K562 (cell line): ENCODE data around the gene NDUFS3. TPM values are rescaled to one million over a fixed set of nuclear protein-coding genes. Genes with fewer than 3 reads are reported as not detected.

Source experiments
- ATAC-seq: fragments of 200-7000 bp; cut with Tn5 transposase; 3 replicates; pipeline ENCODE4 v1.9.1; 2020; ENCODE audit warnings: moderate library complexity
- BruUV-seq: library from RNA; stranded (reverse); fragments of 400-500 nt; replicated peaks from 2 replicates; lab custom pipeline; 2021; lab: Mats Ljungman, UMichigan
- CTCF ChIA-PET: fragments of 300-600 bp; formaldehyde crosslinking; extraction: SDS; loops from one replicate; lab custom pipeline; 2021; ENCODE audit warnings: low intra/inter-chr PET ratio; lab: Yijun Ruan, JAX
- POLR2A ChIA-PET: fragments of 300-600, 350-650 bp; sonication (Branson Sonifier 250); formaldehyde crosslinking; extraction: SDS; loops from one replicate; lab custom pipeline; 2021; ENCODE audit warnings: antibody characterized with exemption, inconsistent platforms; lab: Yijun Ruan, JAX
- DNase-seq, 4 experiments: peaks; one replicate each; pipeline versions ENCODE4 v3.0.0 to v3.0.0-alpha.2; 2011 to 2018; ENCODE audit warnings: low spot score in 3 of 4, mixed read lengths in 3 of 4; ENCODE audit errors: extremely low read depth in 1 of 4
- FAIRE-seq: peaks from 2 replicates; lab custom pipeline; 2011; peaks lifted over from hg19 to GRCh38; lab: Jason Lieb, UNC
- H2AFZ ChIP-seq: 2 replicates; pipeline ENCODE4 v1.6.0; 2011; ENCODE audit warnings: low read depth, low read length, control low read depth, inconsistent platforms
- H3K27ac ChIP-seq: fragments of 200-600 bp; 3 replicates; pipeline ENCODE4 v1.8.0; 2011; ENCODE audit warnings: low read depth, mild to moderate bottlenecking, control low read depth, inconsistent platforms, low read length, moderate library complexity, mixed read lengths; ENCODE audit errors: extremely low read depth
- H3K27me3 ChIP-seq, 2 experiments: fragments of 300-600 bp in 1 of 2; 2 replicates in 1 of 2; 3 replicates in 1 of 2; pipeline versions ENCODE4 v1.6.0 to v1.8.0; 2011; ENCODE audit warnings: inconsistent platforms in 2 of 2, low read length in 2 of 2, mild to moderate bottlenecking in 1 of 2, mixed read lengths in 1 of 2, moderate library complexity in 1 of 2; ENCODE audit not compliant: control insufficient read depth in 2 of 2, insufficient read depth in 2 of 2
- H3K36me3 ChIP-seq: fragments of 300-600 bp; 3 replicates; pipeline ENCODE4 v1.8.0; 2011; ENCODE audit warnings: mild to moderate bottlenecking, low read length, inconsistent platforms; ENCODE audit not compliant: control insufficient read depth, insufficient read depth
- H3K4me1 ChIP-seq, 2 experiments: fragments of 200-600 bp in 1 of 2; replicated peaks in 1 of 2; 2 replicates in 1 of 2; 3 replicates in 1 of 2; pipeline versions ENCODE4 v1.5.1 to v1.8.0; 2011; ENCODE audit warnings: inconsistent platforms in 2 of 2, low read length in 2 of 2, mild to moderate bottlenecking in 1 of 2, mixed read lengths in 1 of 2, moderate library complexity in 1 of 2; ENCODE audit not compliant: control insufficient read depth in 2 of 2, insufficient read depth in 2 of 2
- H3K4me2 ChIP-seq: 2 replicates; pipeline ENCODE4 v1.6.1; 2011; ENCODE audit warnings: low read length, control low read depth, inconsistent platforms, mixed read lengths; ENCODE audit not compliant: insufficient read depth
- H3K4me3 ChIP-seq: fragments of 200-600 bp; sonication (generic), shearing (Covaris generic); 2 replicates; pipeline ENCODE4 v1.5.1; 2016; ENCODE audit warnings: control low read depth, inconsistent platforms
- H3K79me2 ChIP-seq: fragments of 200-600 bp; 3 replicates; pipeline ENCODE4 v1.8.0; 2011; ENCODE audit warnings: low read length, inconsistent platforms; ENCODE audit not compliant: control insufficient read depth, insufficient read depth
- H3K9ac ChIP-seq, 2 experiments: 2 replicates each; pipeline versions ENCODE4 v1.6.0 to v1.6.1; 2011; ENCODE audit warnings: low read depth in 2 of 2, low read length in 2 of 2, control low read depth in 1 of 2, inconsistent platforms in 1 of 2, mild to moderate bottlenecking in 1 of 2, mixed read lengths in 1 of 2; ENCODE audit not compliant: insufficient read depth in 1 of 2
- H3K9me1 ChIP-seq: one replicate; pipeline ENCODE4 v1.6.0; 2011; ENCODE audit warnings: inconsistent platforms, mild to moderate bottlenecking, low read length, moderate library complexity; ENCODE audit not compliant: control insufficient read depth, insufficient read depth
- H3K9me3 ChIP-seq: replicated peaks from 2 replicates; pipeline ENCODE4 v1.5.1; 2011; ENCODE audit warnings: low read depth, low read length, inconsistent platforms; ENCODE audit not compliant: control insufficient read depth, insufficient read depth
- H4K20me1 ChIP-seq: replicated peaks from 2 replicates; pipeline ENCODE4 v1.6.1; 2011; ENCODE audit warnings: low read length, inconsistent platforms, mixed read lengths; ENCODE audit not compliant: control insufficient read depth, insufficient read depth
- KAT8 ChIP-seq: fragments of 450-650 bp; IDR thresholded peaks from 2 replicates; pipeline ENCODE4 v1.6.1; 2016; ENCODE audit warnings: low read depth, mild to moderate bottlenecking
- MED1 ChIP-seq: sonication (generic); formaldehyde crosslinking; IDR thresholded peaks from 2 replicates; pipeline ENCODE4 v1.8.1; 2023; ENCODE audit warnings: missing genetic modification reagents, borderline replicate concordance
- WGBS: fragments of 100-300 bp; shearing (Covaris generic); methylation state at CpG from one replicate; pipeline ENCODE4 v1.1.6; 2016; ENCODE audit warnings: low coverage, mixed read lengths; ENCODE audit not compliant: insufficient coverage; ENCODE audit errors: missing lambda C conversion rate; 5-methylcytosine and 5-hydroxymethylcytosine counted together
- in situ Hi-C: fragments of 300-500 bp; cut with MboI; formaldehyde crosslinking; loops from 4 replicates; pipeline ENCODE4 v1.15.0; 2018; ENCODE audit warnings: inconsistent platforms, mixed read lengths
- intact Hi-C: fragments of 100-400 bp; cut with micrococcal nuclease; formaldehyde crosslinking; loops from 2 replicates; pipeline ENCODE4 v1.14.2; 2022
- polyA plus RNA-seq, 8 experiments: library from polyadenylated mRNA; depleted of rRNA in 4 of 8; stranded (reverse) in 5 of 8; unstranded in 3 of 8; fragments of >200 nt; fragmentation: Nextera tagmentation in 2 of 8; fragmentation: Illumina TruSeq in 1 of 8; extraction: Ambion mirVana in 2 of 8; extraction: Trizol in 1 of 8; gene quantifications; 2 replicates each; pipeline versions ENCODE4 v1.2.1 to v1.2.3, GENCODE V29; 2011 to 2014; ENCODE audit warnings: inconsistent platforms in 1 of 8, missing spikeins in 1 of 8
- total RNA-seq, 7 experiments: library from RNA; depleted of rRNA in 6 of 7; stranded (reverse); fragments of >200 nt in 6 of 7; fragmentation: Illumina TruSeq in 2 of 7; extraction: Trizol in 2 of 7; gene quantifications; 2 replicates each; pipeline versions ENCODE4 v1.2.1 to v1.2.3, GENCODE V29; 2011 to 2021; ENCODE audit warnings: low replicate concordance in 1 of 7
- TF ChIP-seq, protein P1 (sequence below): fragments of 250-450 bp; sonication (Bioruptor Pico); IDR thresholded peaks from 2 replicates; pipeline ENCODE4 v1.8.0; 2021; ENCODE audit warnings: mild to moderate bottlenecking, moderate library complexity

The NDUFS3 gene
- total and polyA plus RNA-seq, 9 of the 15 experiments (the other 6 are each of a cell fraction or from before 2014, with no cell fraction given): 38.7 to 341 (median 194) TPM

DNA sequence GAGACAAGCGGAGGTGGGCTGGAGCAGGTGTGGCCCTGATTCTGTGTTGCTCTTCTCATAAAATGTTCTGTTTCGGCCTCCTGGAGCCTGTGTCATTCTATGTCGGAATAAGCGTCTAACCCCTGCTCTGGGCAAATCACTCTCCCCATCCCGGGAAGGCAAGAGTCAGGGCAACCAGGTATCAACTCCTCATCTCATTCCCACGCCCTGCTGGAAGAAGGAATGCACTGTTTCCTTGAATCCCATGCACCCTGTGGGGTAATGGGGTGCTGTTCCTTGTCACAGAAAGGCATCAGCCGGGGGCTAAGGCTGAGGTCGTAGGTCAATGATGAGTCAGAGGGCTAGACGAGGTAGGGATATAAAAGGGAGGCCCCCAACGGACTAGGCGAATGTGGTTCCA is 10.2 kb downstream of the NDUFS3 start (continued):
- TF ChIP-seq, protein P1, sequence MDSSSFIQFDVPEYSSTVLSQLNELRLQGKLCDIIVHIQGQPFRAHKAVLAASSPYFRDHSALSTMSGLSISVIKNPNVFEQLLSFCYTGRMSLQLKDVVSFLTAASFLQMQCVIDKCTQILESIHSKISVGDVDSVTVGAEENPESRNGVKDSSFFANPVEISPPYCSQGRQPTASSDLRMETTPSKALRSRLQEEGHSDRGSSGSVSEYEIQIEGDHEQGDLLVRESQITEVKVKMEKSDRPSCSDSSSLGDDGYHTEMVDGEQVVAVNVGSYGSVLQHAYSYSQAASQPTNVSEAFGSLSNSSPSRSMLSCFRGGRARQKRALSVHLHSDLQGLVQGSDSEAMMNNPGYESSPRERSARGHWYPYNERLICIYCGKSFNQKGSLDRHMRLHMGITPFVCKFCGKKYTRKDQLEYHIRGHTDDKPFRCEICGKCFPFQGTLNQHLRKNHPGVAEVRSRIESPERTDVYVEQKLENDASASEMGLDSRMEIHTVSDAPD (CRISPR knock-in tag): no peak
- no peak for TF ChIP-seq MED1 (CRISPR knock-in tag)

DNA sequence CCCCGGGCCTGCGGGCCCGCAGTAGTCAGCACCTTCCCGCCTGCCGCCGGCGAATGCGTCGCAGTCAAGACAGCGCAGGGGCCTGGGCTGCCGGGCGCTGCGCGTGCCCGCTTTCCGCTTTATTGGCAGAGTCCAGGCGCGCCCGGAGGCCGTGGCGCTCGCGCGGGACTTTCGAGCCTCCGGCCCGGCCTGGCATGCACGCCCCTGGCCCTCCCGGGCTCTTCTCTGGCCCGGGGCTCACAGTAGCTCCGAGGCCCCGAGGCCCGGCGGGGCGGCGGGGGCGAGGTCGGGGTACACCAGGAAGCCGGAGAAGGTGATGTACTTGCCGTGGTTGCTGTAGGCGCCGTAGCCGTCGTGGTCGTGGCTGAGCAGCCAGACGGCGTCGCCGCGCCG is 10.7 kb downstream of the NDUFS3 start:
- no peaks in the 10 kb centered on the region for H3K9me1 ChIP-seq
- H3K9ac ChIP-seq: no peak overlapping the region
- in situ Hi-C loops: no loop called here
- no peaks in the 10 kb centered on the region for H3K9me3 ChIP-seq
- H3K4me3 ChIP-seq: no peak overlapping the region
- H3K27ac ChIP-seq: no peak overlapping the region
- H3K79me2 ChIP-seq: no peaks in the 10 kb centered on the region
- ATAC-seq (no peak), DNase-seq (no peak)
- intact Hi-C loops: no loop called here
- POLR2A ChIA-PET: no interaction called here
- H3K4me1 ChIP-seq: peaks cover 0 to 21% of the 10 kb centered on the region in 2 experiments; a peak in 2 of 5 replicates
- no peak overlapping the region for H2AFZ ChIP-seq
- CTCF ChIA-PET: no interaction called here
- H3K36me3 ChIP-seq: peaks cover 7% of the 10 kb centered on the region; the same call in 1 of the 3 replicates
- TF ChIP-seq KAT8: no peak
- TF ChIP-seq, all 486 proteins: peak for 0
- BruUV-seq: no TSS peak
- no peak for FAIRE-seq
- WGBS: 96% methylated on average over 20 of the region's 51 CpGs
- Histone ChIP-seq H3K4me2 (no peak overlapping the region), H4K20me1 (no peaks in the 10 kb centered on the region), H3K27me3 (peaks cover 17 to 22% of the 10 kb centered on the region in 2 experiments)
